ENCODE data around the gene OLFM4. TPM values are rescaled to one million over a fixed set of nuclear protein-coding genes. Genes with fewer than 3 reads are reported as not detected.

The OLFM4 gene
- total RNA-seq, 1 donor from 2014 or later: not detected

GRCh38 chr13:53089951-53090350, 61.3 kb downstream of the OLFM4 start:
- no peaks in the 10 kb centered on the region for H3K27me3 Mint-ChIP-seq (ENCODE audit: low read depth, unreplicated experiment)
- peaks cover 6% of the 10 kb centered on the region for H3K9me3 Mint-ChIP-seq (ENCODE audit: unreplicated experiment)
- Histone ChIP-seq H3K27ac (ENCODE audit: low read depth, low read length) (no peak overlapping the region), H3K9ac (ENCODE audit: low read length) (no peak overlapping the region), H3K4me1 (ENCODE audit: insufficient read depth, low read length) (no peaks in the 10 kb centered on the region), H3K79me2 (ENCODE audit: insufficient read depth, low read length) (no peaks in the 10 kb centered on the region), H2AFZ (ENCODE audit: low read depth, low read length) (no peak overlapping the region), H3K27me3 (ENCODE audit: insufficient read depth, low read length) (no peaks in the 10 kb centered on the region), H3K36me3 (ENCODE audit: insufficient read depth, low read length) (no peaks in the 10 kb centered on the region), H4K20me1 (ENCODE audit: insufficient read depth, low read length) (no peaks in the 10 kb centered on the region), H3K4me3 (ENCODE audit: insufficient read depth, low read depth, low read length) (no peak overlapping the region), H3K9me3 (ENCODE audit: insufficient read depth, low read depth, low read length) (no peaks in the 10 kb centered on the region), H3K4me2 (ENCODE audit: low read length) (no peak overlapping the region)
- no peak overlapping the region for H3K27ac Mint-ChIP-seq (ENCODE audit: unreplicated experiment)
- FAIRE-seq (no peak), DNase-seq (ENCODE audit: low read depth) (no peak)
- no peak for TF ChIP-seq CTCF (IDR thresholded peaks at IDR 0.05; ENCODE audit: insufficient read depth, low read depth, low read length)
- TF ChIP-seq EZH2 (IDR thresholded peaks at IDR 0.05; ENCODE audit: insufficient read depth, low read length): no peak
- no peaks in the 10 kb centered on the region for H3K36me3 Mint-ChIP-seq (ENCODE audit: low read depth, unreplicated experiment)
- H3K4me3 Mint-ChIP-seq (ENCODE audit: unreplicated experiment): no peak overlapping the region
- H3K4me1 Mint-ChIP-seq (ENCODE audit: low read depth, unreplicated experiment): peaks cover 5% of the 10 kb centered on the region

GRCh38 chr13:53090461-53090860, 61.8 kb downstream of the OLFM4 start:
- no peak overlapping the region for H3K27ac Mint-ChIP-seq (ENCODE audit: unreplicated experiment)
- H3K4me3 ChIP-seq (ENCODE audit: insufficient read depth, low read depth, low read length): no peak overlapping the region
- H3K9me3 ChIP-seq (ENCODE audit: insufficient read depth, low read depth, low read length): no peaks in the 10 kb centered on the region

More at GRCh38 chr13:53090461-53090860, 61.8 kb downstream of the OLFM4 start:
- no peak for DNase-seq (ENCODE audit: low read depth)
- H3K4me1 ChIP-seq (ENCODE audit: insufficient read depth, low read length): no peaks in the 10 kb centered on the region
- no peak overlapping the region for H3K27ac ChIP-seq (ENCODE audit: low read depth, low read length)
- H3K36me3 ChIP-seq (ENCODE audit: insufficient read depth, low read length): no peaks in the 10 kb centered on the region
- H3K9ac ChIP-seq (ENCODE audit: low read length): no peak overlapping the region
- Mint-ChIP-seq H3K4me3 (ENCODE audit: unreplicated experiment) (no peak overlapping the region), H3K4me1 (ENCODE audit: low read depth, unreplicated experiment) (peaks cover 5% of the 10 kb centered on the region), H3K36me3 (ENCODE audit: low read depth, unreplicated experiment) (no peaks in the 10 kb centered on the region), H3K9me3 (ENCODE audit: unreplicated experiment) (peaks cover 6% of the 10 kb centered on the region), H3K27me3 (ENCODE audit: low read depth, unreplicated experiment) (no peaks in the 10 kb centered on the region)
- H2AFZ ChIP-seq (ENCODE audit: low read depth, low read length): no peak overlapping the region
- TF ChIP-seq CTCF (IDR thresholded peaks at IDR 0.05; ENCODE audit: insufficient read depth, low read depth, low read length): no peak
- TF ChIP-seq EZH2 (IDR thresholded peaks at IDR 0.05; ENCODE audit: insufficient read depth, low read length): no peak
- H3K27me3 ChIP-seq (ENCODE audit: insufficient read depth, low read length): no peaks in the 10 kb centered on the region
- H3K79me2 ChIP-seq (ENCODE audit: insufficient read depth, low read length): no peaks in the 10 kb centered on the region
- H4K20me1 ChIP-seq (ENCODE audit: insufficient read depth, low read length): no peaks in the 10 kb centered on the region
- H3K4me2 ChIP-seq (ENCODE audit: low read length): no peak overlapping the region
- FAIRE-seq: no peak
